Nucleus accumbens (tissue), 56 donors: ENCODE results near the gene HOXA6.
A peak's percentile ranks its signal among the peaks of the same experiment; 100 is the strongest.

Source experiments
- DNase-seq, 56 donors: peaks; one replicate each; lab custom pipeline; 2025; lab: John Stamatoyannopoulos, UW

Gene HOXA6

DNA sequence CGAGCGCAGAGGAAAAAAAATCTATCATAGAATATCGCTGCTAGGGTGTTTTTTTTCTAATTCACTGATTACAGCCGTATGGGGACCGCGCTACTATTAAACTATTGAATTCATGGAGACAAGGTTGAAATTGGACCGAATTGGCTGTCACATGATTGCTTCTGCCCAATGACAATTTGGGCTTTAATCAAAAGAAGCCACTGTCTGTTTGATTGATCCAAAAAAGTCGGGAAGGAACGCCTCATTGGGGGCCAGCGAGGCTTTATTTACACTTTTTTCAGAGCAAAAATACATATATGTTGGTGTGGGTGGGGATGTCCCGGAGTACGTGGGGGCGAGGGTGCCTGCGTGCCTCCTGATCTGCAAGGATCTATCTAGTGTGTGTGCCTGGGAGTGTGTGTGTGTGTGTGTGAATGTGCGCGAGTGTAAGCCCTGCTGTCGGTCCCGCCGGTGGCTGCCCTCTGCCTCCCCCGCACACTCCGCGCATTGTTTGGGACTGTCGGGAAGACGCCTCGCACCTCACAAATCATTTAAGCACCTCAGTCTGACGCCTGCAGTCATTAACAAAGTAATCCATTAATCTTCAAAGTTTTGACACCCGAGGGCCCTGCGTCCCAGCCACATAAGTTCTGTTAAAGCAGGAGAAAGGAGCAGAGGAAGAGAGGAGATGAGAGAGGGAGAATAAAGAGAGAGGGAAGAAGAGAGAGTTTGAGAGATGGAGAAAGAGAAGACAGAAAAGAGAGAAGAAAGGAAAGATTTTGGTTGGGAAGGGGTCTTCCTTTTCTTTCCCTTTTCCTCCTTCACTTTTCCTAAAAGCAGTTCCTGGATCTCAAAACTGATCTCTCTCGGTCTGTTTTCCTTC lies 44.8 kb downstream of the HOXA6 start, which contains the start of gene HOXA2:
Gene HOXA2, minus strand, starts transcription at position 103 of the 862 bp plus-strand sequence. CDS start 183 bp downstream, outside the sequence.
- no peak for DNase-seq

DNA sequence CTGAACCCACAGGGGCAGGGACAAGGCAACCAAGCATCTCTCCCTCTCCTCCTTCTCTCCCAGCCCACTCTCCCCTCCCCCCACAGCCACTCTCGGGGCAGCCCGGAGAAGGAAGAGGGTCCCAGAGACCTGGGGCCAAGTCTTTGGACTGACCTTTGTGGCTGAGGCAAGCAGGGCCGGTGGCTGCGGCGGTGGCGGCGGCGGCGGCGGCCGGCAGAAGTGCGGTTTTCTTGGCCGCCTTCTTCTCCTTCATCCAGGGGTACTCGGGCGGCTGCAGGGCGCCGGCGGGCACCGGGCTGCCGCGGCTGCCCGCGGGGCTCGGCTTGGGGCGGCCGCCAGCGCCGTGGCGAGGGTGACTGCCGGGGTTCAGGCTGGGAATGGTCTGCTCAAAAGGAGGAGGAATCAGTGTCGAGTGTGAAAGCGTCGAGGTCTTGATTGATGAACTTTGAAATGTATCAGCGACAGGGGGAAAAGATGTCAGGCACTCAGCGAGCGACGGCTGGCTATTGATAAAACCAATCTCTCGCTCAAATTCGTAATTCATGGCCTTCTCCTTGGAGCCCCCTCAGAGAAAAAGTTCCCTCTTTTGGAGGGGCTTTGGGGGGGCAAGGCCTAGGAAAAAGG lies 45.5 kb downstream of the HOXA6 start:
- no peak for DNase-seq

DNA sequence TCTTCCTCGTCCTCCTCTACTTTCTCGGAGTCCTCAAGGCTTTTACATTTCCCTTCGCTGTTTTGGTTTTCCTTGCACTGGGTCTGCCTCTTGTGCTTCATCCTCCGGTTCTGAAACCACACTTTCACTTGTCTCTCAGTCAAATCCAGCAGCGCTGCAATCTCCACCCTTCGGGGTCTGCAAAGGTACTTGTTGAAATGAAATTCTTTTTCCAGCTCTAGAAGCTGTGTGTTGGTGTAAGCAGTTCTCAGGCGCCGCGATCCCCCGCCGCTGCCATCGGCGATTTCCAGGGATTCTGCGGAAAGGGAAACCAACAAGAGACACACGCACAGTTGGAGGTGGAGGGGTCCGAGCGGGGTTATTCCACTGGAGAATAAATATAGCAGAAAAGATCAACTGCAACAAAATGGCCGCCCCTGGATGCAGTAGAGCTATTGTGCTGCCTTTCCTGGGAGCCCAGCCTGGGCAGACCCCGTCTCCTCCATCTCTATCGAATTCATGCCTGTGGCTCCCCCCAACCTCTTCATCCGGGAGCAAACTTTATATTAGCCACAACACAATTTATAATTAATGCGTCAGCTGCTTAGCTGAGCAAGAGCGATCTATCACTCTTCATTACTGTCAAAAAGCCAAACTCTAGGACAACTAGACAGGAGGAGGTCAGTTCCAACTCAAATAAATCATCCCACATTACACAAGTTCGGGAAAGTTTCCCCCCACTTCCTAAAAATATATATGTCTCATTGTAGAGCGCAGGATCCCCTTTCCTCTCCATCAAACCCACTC lies 46.2 kb downstream of the HOXA6 start:
- DNase-seq = no peak

DNA sequence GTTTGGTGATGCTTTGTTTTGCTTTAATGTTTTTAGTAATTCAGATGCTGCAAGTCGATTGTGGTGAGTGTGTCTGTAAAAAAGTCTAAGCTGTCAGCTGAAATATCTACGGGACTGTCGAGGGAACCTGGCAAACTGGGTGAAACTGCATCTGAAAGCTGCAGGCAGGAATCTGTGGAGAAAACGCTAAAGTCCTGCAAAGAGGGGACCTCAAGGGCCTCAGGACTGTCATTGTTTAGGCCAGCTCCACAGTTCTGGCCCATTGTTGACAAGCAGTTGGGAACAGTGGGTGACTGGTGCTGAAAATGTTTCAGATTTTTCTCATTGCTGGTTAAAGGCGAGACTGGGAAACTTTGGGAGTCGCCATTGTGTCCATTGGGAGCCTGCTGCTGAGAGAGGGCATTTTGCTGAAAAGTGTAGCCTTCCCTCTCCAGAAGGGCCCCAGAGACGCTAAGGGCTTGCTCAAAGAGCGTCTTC lies 46.8 kb downstream of the HOXA6 start:
- no peak for DNase-seq

DNA sequence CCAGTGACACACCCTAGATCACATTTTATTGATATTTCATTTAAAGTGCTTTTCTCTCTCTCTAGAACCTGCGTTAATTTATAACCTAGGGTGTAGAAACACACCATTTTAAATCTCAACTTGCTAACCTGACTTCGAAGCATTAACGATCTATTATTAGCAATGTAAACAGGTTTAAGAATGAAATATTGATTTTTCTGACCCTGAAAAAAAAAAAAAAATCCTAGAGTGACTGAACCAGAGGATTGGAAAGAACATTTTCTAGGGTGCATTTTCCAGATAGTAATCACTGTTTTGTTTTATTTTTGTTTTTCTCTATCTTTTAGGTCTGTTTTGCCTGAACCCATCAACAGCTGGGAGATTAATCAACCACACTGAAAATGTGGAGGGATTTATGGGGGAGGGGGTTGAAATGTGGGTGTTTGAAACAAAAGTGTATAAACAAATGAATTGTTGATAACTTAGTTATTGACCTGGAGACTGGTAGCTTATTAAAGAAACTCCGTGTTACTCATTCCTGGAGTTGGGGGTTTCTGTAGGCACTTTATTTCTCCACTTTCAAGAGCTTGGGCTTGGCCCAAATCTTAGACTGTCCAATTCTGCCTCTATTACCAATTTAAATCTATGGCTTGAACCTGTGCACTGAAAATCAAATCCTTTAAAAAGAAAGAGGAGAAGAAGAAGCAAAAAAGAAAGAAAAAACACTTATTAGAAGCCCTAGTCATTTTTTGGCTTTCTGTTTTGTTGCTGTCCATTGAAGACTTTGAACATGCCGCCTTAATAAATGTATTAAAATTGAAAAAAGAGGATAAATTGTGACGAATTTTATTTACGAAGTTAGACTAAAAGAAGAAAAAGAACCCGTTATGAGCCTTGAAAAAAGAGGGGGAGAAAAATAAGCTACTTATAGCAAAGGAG lies 47.9 kb downstream of the HOXA6 start:
- no peak for DNase-seq

DNA sequence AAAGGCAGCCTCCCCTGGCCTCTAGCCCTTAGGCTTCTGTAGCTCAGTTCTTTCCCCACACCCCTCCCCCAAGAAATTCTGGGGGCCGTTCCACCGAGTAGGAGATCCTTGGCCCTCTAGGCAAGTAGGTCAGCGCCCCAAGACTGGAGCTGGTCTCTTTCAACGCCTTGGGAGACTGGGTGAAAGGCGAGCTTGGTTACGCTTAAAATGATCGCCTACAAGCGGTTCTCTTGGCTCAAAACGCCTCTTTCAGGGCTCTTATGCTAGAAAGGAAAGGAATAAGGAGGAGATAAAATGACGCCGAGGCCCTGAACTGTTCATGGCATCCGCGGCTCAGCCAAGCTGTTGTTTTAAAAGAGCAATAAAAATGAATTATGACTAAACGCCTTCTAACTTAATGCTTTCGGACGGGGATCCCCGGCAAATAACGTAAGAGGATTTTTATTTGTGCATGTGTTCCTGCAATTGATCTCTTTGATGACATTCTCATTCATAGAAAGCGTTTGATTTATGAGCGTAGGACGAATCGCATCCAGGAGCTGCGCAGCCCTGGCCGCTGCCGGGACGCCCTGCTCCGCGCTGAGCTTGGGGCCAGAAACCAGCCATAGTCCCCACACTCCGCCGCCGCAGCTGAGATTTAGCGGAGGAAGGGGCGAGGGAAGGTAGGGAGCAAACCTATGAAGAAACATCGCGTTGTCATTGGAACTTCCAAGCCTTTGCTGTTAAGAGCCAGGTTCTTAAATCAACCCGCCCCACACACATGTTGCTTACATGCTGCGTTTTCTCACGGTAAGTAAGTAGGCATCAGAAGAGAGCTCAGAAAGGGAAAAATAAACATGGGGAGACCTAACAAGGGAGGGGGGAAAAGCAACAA lies 48.8 kb downstream of the HOXA6 start:
- DNase-seq = no peak

DNA sequence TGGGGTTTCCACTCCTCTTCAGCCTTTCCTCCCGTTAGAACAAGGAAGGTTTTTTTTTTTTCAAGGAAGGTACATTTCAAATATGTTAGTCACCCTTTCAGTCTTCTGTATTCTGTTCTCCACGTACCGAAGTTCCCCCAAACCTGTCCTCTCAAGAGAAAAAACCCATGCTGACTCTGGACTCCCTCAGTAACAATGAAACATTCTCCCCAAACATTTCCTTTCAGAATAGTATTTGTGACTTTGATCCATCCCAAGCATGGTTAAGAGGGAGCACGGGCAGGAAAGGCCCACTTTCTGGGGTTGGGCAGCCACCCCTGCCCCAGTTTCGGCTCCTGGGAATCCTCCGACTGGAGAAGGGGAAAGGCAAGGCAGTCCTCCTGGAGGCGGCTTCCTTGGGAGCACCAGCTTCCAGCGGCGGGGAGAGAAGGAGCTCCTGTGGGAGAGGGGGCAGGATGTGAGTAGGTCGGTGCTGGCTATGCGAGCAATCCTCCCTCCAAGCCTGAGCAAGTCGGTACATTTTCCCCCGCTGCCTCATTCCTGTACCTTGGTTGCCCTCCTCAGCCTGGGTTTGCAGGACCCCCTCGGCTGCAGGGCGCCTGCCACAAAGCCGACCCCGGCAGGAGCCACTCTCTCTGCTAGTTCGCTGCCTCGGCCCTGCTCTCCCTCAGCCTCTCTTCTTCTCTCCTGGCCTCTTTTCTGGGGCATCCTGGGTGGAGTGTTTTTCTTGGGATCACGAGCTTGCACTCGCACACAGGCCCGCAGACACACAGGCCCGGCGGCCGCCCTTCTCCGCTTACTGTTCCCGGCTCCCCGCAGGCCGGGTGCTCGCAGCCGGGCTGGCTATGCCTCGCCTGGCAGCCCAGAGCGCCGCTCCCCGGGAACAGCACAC lies 49.6 kb downstream of the HOXA6 start:
- DNase-seq = no peak

DNA sequence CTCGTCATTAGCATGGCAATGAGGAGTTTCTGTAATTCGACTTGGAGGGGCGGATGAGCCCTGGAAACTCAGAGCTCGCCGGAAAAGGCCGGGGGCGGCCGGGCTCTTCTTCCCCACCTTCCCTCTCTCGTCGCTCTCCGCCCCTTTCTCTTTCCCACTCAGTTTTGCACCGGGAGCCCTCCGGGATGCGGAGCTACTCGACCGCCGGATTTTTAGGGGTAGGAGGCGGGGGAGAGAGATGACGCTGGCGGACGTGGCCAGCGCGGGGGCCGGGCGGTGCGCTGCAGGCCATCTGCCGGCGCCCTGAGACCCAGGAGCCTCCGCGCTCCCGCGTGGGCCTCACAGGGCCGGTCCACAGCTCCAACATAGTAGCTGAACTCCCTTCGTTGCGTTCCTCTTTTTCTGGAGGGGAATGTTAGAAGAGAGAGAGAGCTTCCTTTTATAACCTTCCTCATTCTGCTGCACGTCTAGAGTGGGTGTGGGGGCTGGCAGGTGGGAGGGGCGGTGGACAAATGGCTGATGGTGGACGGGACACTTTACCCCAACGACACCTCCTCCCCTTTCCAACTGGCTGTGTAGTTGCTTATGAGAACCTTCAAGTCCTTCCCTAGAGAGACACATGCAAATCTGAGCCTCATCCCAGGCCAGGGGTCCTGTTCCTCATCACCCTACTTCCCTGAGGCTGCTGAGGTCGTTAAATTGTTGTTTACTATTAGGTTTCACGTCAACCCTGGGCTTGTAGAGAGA lies 50.6 kb downstream of the HOXA6 start:
- no peak for DNase-seq

DNA sequence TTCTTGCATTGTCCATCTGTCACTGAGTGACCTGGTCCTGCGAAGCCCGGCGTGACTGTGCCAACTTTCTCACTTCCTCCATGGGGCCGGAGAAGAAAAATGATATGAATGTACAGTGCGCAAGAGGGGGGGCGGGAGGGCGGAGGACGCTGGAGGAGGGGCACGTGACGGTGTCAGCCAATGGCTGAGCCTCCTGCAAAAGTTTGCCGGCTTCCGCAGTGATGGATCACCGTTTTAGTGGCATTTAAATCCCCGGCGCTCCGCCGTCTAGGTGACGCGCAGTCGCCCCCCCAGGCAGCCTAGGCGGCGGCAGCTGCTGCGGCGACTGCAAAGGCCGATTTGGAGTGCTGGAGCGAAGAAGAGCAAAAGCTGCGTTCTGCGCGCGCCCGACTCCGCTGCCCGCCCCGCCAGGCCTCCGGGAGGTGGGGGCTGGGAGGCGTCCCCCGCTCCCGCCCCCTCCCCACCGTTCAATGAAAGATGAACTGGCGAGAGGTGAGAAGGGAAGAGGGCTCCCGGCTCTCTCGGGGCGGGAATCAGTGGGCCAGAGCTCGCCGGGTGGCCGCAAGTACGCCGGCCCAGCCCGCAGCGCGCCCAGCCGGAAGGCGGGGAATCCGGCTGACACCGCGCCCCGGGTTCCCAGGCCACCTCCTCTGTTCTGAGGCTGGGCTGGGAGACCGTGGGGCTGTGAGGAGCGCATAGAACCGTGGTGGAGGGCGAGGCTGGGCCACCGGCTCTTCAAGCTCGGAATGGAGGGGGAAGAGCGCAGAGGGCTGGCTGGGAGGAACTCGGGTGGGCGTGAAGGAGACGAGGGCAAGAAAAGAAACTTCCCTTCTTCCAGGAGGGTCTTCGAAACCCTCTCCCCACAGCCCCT lies 51.4 kb downstream of the HOXA6 start, which contains the start of gene HOXA1:
Gene HOXA1, minus strand, starts transcription at position 104 of the 871 bp plus-strand sequence. Its CDS starts 88 bp downstream, at position 16.
- peak in 3 of 56 donors; percentile 3 to 14 (median 3) for DNase-seq
